GM06990 (cell line): ENCODE data around the gene GLDC.
A peak's percentile ranks its signal among the peaks of the same experiment; 100 is the strongest.
"Not testable (repeated sequence)": the region's sequence is repeated elsewhere in the genome, so short reads cannot be mapped to it uniquely, and the experiment has no call there.

Source experiments
- DNase-seq: peaks from one replicate; pipeline ENCODE4 v3.0.0-alpha.2; 2011; ENCODE audit not compliant: insufficient read length; ENCODE audit errors: extremely low read depth
- H3K27me3 ChIP-seq: replicated peaks from 2 replicates; pipeline ENCODE4 v1.6.0; 2011; ENCODE audit warnings: low read length; ENCODE audit not compliant: control insufficient read depth, insufficient read depth
- H3K36me3 ChIP-seq: 2 replicates; pipeline ENCODE4 v1.5.1; 2011; ENCODE audit warnings: low read length; ENCODE audit not compliant: control insufficient read depth, insufficient read depth
- H3K4me3 ChIP-seq: replicated peaks from 2 replicates; pipeline ENCODE4 v1.5.1; 2011; ENCODE audit warnings: low read depth, mild to moderate bottlenecking, control low read depth, low read length
- TF ChIP-seq, protein P1 (sequence below): IDR thresholded peaks from 2 replicates; pipeline ENCODE4 v1.5.1; 2011; ENCODE audit warnings: low read length, control low read depth, mild to moderate bottlenecking, inconsistent platforms; ENCODE audit not compliant: insufficient read depth, poor library complexity, severe bottlenecking

The GLDC gene

DNA sequence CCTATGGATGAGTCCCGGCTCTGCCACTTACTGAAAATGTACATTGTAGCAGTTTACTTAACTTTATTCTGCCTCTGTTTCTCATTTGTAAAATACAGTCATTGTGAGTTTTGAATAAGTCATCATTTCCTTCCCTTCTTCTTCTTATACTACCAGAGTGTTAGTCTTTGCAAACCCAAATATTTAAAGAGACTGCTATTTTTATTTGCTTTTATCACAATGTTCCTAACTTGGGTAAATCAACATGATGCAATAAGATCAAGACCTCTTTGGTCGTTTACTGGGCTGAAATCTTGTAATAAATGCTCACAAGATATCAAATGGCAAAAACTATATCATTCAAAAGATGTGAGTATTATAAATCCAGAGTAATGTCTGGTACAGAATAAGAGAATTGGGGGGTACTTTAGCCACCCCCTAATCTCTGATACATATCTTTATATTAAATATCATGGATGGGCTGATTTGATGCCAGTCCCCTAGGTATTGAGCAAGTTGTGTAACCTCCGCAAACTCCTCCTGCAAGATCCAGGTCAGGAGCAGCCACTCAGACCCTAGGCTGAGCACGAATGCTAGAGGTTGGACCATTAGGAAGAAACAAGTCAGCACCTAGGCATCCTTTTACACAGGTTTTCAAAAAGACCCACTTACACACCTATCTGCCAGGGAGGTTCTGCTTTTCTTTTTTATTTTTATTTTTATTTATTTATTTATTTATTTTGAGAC is 13.3 kb upstream of the GLDC start:
- H3K4me3 ChIP-seq = no peak overlapping the region
- no peaks in the 10 kb centered on the region for H3K36me3 ChIP-seq
- H3K27me3 ChIP-seq = no peaks in the 10 kb centered on the region
- DNase-seq = no peak
- TF ChIP-seq, protein P1, sequence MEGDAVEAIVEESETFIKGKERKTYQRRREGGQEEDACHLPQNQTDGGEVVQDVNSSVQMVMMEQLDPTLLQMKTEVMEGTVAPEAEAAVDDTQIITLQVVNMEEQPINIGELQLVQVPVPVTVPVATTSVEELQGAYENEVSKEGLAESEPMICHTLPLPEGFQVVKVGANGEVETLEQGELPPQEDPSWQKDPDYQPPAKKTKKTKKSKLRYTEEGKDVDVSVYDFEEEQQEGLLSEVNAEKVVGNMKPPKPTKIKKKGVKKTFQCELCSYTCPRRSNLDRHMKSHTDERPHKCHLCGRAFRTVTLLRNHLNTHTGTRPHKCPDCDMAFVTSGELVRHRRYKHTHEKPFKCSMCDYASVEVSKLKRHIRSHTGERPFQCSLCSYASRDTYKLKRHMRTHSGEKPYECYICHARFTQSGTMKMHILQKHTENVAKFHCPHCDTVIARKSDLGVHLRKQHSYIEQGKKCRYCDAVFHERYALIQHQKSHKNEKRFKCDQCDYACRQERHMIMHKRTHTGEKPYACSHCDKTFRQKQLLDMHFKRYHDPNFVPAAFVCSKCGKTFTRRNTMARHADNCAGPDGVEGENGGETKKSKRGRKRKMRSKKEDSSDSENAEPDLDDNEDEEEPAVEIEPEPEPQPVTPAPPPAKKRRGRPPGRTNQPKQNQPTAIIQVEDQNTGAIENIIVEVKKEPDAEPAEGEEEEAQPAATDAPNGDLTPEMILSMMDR = no peak

DNA sequence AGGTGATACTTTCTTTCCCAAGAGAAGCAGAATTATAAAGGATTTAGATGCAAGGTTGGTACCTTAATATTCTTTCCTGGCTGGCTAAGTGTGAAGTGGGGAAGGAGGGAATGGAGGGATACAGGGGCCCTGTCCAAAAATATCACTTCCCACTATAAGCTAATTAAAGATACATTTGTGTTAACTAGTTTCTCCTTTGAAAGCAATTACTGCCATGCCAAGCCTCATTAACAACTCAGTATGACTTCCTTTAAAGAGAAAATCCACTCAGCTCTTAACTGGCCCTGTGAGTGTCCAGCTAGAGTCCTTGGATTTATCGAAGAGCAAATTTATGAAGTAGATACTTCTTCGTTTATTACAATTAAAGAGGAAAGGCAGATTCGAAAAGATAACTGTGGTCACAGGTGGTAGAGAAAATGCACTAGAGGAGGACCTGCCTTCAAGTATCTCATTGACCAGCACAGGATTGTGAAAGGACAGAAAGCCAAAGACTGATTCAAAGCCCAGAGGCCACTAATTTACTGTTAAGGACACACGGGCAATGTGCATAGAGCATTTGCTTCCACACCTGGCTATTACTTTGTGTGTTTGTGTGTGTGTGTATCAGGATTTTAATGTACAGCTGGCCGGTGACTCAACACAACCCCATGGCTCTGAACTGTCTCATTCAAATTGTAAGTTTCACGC is 11.2 kb upstream of the GLDC start:
- no peaks in the 10 kb centered on the region for H3K27me3 ChIP-seq
- no peak overlapping the region for H3K4me3 ChIP-seq
- TF ChIP-seq, protein P1 = no peak
- no peaks in the 10 kb centered on the region for H3K36me3 ChIP-seq
- no peak for DNase-seq

DNA sequence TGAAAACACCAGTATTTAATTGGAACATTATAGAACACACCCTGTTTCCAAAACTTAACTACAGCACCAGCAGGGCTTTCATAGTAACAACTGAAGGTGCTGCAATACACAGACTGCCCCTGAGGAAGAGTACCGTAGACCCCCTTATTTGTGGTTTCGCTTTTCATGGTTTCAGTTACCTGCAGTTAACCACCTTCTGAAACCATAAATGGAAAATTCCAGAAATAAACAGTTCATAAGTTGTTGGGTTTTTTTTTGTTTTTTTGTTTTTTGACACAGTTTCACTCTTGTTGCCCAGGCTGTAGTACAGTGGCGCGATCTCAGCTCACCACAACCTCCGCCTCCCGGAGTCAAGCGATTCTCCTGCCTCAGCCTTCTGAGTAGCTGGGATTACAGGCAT is 9.5 kb upstream of the GLDC start:
- no peaks in the 10 kb centered on the region for H3K27me3 ChIP-seq
- peak overlapping the region; percentile 8; the same call in 1 of the 2 replicates for H3K4me3 ChIP-seq
- H3K36me3 ChIP-seq = no peaks in the 10 kb centered on the region
- peak; percentile 73 for DNase-seq
- TF ChIP-seq, protein P1 = no peak

DNA sequence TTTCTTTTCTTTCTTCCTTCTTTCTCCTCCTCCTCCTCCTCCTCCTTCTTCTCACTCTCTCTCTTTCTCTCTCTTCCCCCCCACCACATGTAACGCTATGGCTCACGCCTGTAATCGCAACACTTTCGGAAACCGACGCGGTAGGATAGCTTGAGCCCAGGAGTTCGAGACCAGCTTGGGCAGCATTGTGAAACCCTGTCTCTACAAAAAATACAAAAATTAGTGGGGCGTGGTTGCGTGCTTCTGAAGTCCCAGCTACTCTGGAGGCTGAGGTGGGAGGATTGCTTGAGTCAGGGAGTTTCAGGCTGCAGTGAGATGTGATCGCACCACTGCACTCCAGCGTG is 736 bp upstream of the GLDC start:
- TF ChIP-seq, protein P1 = no peak
- peak; percentile 44 for DNase-seq
- Histone ChIP-seq H3K4me3 (peak overlapping the region; percentile 69), H3K27me3 (no peaks in the 10 kb centered on the region), H3K36me3 (no peaks in the 10 kb centered on the region; the same call in 1 of the 2 replicates)

DNA sequence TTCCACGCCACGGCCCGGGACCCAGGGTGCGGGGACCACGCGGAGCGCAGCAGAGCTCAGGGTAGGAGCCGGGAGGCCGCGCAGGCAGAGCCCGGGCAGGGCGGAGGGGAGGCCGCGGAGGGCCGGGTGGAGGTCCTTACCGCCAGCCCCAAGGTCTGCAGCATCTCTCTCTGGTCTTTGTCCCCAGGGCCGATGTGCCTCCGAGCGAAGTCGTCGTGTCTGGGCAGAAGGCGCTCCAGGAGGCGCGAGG is 499 bp downstream of the GLDC start:
- H3K4me3 ChIP-seq = peak overlapping the region; percentile 69
- H3K36me3 ChIP-seq, H3K27me3 ChIP-seq: not testable (repeated sequence)
- peak; percentile 63 for DNase-seq

DNA sequence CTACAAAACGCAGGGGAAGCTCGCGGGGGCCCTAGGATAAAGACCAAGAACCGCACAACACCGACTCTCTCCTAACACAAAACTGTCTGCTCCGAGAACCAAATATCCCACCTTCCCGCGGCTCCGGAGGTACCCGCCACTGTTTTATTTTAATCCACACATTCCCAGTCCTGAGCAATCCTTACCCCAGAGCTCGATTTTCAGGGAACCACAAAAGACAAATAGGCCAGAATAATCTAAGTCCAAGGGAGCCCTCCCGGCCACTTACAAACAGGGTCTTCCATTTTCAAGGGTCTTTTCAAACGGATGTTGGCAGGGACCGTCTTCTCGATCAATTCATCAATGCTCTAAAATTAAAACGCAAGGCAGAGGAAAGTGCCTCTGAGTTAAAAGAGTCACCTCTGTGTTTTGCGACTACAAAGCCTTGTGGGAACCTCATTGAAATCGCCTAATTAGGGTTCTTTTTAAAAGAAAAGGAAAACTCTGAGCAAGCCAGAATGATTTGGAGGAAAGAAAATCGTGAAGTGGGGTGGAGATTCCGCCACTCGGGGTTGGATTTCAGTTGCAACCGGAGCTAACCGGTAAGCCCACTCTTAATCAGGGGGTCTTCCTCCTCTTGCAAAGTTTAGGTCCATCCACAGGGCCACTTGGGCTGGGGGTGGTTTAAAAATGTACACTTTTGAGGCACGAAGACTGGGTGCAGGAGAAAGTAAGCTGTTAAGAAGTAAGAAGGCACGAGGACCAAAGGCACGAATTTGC is 1.0 kb downstream of the GLDC start:
- 0 out of 2 replicates have a peak, but pooled peaks cover 2% of the 10 kb centered on the region for H3K36me3 ChIP-seq
- no peaks in the 10 kb centered on the region for H3K27me3 ChIP-seq
- no peak for DNase-seq
- H3K4me3 ChIP-seq = peak overlapping the region; percentile 69
- TF ChIP-seq, protein P1 = no peak
